GM19463 (cell line): ENCODE measurements around the gene CTSE.
A peak's percentile ranks its signal among the peaks of the same experiment; 100 is the strongest.
"Not testable (repeated sequence)": the region's sequence is repeated elsewhere in the genome, so short reads cannot be mapped to it uniquely, and the experiment has no call there.

Experiments used
- ATAC-seq: cut with Tn5 transposase; IDR thresholded peaks from one replicate; pipeline ENCODE4 v1.9.1; 2021; ENCODE audit warnings: mild to moderate bottlenecking, moderate library complexity; ENCODE audit not compliant: unreplicated experiment

Gene CTSE

GRCh38 chr1:206020393-206021007, 3.2 kb downstream of the CTSE start:
- no peak for ATAC-seq

GRCh38 chr1:206015071-206015470, 8.6 kb downstream of the CTSE start:
- no peak for ATAC-seq

DNA sequence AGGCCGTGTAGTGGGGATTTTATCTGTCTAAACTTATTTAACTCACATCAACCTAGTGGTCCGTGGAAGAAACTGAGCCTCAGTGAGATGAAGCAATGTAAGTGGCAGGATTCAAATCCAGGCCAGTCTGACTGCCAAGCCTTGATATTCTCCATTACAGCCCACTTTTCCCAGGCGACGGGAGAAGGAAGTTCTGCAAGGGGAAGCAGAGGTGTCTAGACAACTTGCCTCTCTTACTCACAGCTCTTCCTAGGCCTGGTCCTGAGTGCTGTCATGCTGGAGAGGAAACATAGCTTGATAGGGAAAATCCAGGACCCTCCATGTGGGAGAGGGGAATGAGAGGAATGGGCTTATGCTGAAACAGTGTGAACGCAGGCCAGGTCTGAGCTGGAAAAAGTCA, 9.1 kb downstream of the CTSE start:
- no peak for ATAC-seq

- no peak for ATAC-seq
Measured at GRCh38 chr1:206013026-206013795, 10.5 kb downstream of the CTSE start.

DNA sequence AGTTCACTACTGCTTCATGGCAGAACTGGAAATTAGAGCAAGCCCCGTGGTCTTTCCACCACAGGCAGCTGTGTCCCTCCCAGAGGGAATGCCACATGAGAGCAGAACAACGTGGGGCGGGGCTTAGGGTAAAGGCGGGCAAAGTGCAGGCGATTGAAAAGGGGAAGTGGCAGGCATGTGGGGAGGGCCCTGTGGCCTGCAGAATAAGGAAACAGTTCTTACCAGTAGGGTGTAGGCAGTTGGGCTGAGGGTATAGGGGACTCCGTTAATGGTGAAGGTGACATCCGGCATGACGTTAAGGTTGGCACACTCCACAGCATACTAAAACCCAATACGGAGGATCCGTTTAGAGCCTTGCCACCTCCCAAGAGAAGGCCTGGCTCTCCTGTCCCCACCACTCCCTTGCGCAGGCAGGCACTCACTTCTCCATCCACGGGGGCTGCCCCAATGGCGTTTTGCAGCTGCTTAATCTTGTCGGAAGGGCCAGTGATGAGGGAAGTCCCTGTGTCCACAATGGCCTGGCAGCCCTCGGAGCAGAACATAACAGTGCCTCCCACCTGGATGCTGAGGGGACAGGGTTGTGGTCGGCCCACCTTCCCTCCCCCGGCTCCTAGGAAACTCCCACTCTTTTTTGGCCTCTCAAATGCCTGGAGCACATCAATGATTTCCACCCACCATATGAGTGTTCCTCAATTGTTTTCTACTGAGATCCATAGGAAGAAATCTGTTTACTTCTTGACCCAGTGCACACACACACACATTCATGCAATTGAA, 11.4 kb downstream of the CTSE start:
- peak; percentile 100 for ATAC-seq

GRCh38 chr1:206011057-206011456, 12.6 kb downstream of the CTSE start:
- no peak for ATAC-seq

GRCh38 chr1:206010060-206010459, 13.6 kb downstream of the CTSE start:
- no peak for ATAC-seq

GRCh38 chr1:206006946-206007345, 16.7 kb downstream of the CTSE start:
- ATAC-seq: no peak

DNA sequence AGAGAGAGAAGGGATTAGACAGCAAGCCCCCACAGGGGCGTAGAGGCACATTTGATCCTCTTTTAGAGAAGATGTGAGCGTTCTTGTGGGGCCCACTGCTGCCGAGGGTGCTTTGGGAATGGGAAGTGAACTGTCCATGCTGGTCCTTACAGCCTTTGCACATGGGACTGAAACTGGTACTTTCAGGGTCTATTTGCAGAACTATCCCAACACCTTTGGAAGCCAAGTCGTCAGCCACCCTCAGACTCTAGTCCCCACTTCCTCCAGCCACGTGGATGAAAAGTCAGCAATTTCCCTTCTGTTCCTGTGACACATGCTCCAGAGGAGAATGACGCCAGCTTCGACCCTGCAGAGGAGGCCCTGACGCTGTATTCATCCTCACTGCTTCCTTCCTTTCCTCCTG, 17.9 kb downstream of the CTSE start:
- no peak for ATAC-seq

DNA sequence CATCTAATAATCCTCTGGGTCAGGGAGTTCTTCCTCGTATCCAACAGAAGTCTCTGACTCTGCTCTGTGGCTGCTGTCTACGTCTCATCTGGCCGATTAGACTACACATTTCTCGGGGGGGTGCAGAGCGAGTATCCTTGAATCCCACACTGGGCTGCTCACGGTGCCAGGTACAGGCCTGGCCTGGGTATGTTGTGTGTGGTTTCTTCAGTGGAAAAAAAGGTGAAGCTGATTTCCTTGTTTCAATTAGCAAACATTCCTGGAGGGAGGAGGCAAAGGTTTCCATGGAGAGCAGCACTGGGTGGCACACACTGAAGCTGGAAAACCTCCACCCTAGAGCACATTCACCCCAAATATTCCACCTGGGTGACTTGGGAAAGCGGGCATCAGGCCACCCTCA, 18.5 kb downstream of the CTSE start:
- ATAC-seq: no peak

DNA sequence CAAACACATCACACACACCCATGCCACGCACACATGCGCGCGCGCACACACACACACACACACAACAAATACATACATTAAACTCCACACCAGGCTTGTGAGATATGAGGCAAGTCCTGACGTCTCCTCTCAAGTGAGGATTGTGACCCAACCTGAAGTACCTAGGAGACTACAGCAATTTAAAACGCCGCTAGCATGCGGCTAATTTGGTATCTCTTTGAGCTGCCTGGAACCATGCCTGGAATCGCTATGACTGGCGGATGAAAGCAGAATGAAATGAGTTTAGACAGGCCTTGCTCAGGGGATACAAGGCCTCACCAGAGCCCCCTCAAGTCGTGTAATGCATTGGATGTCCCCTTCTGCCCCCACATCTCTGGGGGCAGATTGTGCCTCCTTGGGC, 18.9 kb downstream of the CTSE start:
- ATAC-seq: no peak

DNA sequence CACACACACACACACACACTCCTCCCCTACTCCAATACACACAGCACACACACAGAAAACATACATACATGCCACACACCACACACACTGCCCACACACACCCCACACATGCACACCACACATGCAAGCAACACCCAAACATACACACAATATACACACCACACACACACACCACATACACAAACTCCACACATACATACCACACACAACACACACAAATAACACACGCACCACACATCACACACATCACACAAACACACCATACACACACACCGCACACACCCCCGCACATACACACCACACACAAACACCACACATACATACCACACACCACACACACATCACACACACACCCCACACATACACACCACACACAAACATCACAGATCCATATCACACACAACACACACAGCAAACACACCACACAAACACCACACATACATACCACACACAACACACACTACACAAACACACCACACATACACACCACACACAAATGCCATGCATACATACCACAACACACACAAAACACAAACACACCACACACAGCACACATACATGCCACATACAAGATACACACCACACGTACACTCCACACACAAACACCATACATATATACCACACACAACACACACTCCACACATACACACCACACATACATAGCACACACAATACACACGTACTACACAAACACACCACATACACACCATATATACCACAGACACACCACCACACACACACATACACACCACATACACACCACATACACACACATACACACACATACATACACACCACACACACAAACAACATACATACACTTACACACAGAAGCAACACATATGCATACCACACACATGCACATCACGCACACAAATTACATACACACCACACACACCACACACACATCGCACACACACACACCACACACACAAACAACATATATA, 19.6 kb downstream of the CTSE start:
- no peak for ATAC-seq

DNA sequence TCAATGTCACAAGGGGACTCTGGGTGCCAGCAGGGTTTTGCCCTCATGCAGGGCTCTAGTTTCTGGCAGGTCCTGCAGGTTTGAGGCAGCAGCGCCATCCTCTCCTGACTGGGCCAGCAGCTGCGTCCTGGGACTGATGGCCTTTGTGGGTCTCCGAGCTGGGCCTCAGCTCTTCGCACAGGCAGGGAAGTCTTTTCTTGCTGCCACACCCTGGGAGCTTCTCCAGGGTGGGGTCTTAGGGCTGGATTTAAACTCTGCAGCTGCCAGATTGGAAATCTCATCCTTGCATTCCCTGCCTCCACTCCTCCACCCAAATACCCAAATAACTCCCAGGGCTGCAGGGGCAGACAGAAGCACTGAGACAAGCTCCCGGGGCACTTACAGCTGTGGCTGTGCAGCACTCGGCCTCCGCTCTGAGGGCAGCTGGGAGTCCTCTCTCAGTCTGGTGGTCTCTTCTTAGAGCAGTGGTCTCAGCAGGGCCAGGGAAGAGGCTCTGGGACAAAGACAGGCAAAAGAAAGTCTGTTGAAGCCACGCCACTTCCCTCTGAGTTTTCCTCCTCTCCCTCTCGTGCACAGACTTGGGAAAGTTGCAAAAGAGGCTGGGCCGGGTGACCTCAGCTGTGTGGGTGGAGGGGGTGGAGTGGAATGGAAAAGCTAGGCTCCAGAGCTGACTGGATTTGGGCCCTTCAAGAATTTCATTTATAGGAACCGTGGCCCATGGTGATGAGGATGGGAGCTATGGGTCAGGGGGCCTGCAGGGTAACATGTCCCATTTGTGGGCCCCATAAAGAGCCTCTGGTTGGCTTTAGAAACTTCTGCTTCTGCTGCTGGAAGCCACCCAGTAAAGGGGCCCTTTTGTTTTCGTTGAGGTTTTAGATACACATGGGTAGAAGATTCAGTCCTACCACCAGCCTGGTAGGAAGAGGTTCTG, 20.6 kb downstream of the CTSE start, which contains the start of gene RAB7B:
Gene RAB7B (minus strand): TSS at position 525 of the 931 bp plus-strand sequence. CDS start 9,260 bp downstream, outside the sequence.
- ATAC-seq: no peak

DNA sequence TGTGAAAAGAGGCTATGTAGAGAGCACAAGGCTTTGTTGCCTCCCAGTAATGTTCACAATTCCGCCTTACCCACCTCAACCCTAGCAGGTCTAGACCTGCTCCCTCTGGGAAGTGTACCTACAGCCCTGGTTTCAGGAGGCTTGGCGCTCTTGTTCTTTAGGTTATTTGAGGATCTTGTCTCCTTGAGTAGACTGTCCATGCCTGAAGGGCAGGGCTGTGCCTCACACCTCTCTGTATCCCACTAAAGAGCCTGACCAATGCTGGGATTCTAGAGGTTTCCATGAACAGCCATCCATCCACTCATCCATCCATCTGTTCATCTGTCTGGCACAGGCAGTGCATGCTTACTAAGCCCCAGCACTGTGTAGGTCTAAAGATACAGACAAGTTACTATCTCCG, 21.5 kb downstream of the CTSE start:
- no peak for ATAC-seq

GRCh38 chr1:206001476-206001888, 22.2 kb downstream of the CTSE start:
- ATAC-seq: no peak

GRCh38 chr1:206000641-206001339, 22.9 kb downstream of the CTSE start:
- ATAC-seq: no peak

GRCh38 chr1:205998457-205999241, 25.0 kb downstream of the CTSE start:
- ATAC-seq: no peak

GRCh38 chr1:205996641-205997040, 27.1 kb downstream of the CTSE start:
- not testable (repeated sequence) for ATAC-seq
